ENCODE data around the gene NCCRP1.

Gene NCCRP1

GRCh38 chr19:39164289-39164688 is 32.5 kb upstream of the NCCRP1 start:
- no peak for DNase-seq

- DNase-seq = no peak
Observed at GRCh38 chr19:39165857-39166256, 30.9 kb upstream of the NCCRP1 start.

DNA sequence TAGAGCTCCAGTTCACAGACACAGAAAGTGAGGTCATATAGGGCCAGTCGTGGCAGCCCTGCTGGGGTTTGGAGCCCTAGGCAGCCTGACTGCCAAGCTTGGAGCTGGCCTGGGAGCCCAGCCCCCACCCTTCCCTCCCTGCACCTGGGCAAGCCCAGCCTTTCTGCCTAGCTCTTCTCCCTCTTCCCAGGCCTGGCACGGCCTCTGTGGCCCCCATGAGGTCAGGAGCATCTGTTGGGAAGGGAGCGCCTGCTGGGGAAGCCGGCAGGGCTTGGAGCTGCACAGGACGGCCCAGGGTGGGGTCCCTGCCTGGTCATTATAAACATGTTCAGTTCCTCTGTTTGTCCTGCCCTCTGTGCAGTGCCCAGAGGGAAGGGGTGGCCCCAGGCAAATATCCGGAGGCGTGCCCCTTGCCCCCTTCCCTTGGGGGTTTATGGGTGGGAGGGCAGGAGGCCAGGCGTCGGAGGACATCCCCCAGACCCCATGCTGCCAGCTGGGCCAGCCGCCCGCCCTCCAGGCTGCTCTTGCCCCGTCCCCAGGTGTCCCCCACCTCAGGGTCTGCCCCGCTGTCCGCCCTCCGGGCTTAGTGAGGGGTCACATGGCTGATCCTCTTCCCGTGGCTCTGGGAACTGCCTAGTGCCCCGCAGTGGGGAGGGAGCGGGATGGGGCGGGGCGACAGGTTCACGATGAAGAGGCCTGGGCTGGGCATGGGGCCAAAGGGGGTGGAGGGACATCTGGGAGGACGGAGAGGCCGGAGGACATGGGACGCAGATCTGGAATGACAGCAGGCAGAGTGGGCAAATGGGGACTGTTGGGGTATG is 30.0 kb upstream of the NCCRP1 start:
- DNase-seq = peak in 18 of 56 donors; percentile 6 to 54 (median 16)

DNA sequence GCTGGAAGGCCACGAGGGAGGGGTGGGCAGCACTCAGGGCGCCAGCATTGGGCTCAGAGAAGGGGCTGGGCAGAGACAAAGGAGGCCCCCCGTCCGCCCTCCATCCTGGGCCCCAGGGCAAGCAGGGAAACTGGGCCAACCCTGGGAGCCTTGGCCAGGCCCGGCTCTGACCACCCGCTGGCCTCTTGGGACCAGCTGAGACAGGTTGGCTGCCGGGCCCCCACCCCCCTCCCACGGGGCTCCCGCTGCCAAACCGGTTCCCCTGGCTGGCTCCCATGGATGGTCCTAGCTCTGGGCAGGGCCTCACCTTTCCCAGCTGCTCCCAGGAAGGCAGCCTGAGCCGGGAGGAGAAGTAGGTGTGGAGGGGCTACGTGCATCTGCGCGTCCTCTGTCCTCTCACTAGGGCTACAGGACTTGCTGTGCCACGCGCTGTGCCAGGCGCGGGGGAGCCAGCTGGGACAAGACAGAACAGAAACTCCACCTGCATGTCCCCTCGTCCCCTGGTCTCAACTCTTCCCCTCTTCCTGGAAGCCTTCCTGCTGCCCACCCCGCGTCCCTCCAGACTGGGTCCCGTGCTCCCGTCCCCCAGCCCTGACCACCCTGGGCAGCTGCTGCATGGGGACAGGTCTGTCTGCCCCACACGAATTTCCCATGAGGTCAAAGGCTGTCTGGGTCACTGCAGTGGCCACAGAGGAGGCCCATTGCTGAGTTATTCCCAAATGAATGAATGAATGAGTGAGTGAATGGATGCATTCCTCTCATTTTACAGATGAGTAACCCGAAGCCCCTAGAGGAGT is 29.1 kb upstream of the NCCRP1 start:
- DNase-seq = no peak

DNA sequence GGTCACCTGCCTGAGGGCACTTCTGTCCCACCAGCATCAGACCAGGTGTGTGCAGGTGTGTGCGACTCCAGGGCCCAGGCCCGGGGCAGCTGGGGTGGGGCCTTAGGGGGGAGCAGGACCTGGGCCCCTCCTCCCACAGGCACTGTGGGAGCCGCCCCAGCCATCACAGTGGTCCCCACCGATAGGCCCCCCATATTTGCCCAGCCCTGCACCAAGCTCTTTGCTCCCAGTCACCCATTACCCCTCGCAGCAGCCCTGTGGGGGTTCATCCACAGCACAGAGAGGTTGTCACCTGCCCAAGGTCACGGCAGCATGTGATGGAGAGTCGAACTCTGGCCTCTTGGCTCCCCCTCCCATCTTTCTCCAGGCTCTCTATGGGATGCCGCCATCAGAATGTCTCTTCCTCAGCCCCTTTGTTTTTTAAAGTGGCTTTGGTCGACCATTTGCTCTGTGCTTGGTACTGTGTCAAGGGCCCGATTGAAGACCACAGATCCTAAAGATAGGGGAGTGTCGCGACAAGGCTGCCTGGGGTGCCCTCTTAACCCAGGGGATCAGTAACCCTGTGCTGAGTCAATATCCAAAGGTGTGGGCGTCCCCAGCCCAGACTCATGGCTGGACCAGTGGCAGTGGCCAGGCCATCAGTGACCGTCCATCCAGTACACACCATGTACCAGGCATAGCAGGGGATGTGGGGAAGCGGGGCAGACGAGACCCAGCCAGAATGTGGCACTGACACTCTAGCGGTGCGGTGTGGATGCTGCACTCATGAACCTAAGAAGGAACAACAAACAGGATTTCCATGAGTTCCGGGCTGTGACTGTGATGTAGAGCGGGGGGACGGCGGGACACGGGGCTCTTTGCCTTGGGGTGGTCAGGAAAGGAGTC is 28.3 kb upstream of the NCCRP1 start:
- no peak for DNase-seq

DNA sequence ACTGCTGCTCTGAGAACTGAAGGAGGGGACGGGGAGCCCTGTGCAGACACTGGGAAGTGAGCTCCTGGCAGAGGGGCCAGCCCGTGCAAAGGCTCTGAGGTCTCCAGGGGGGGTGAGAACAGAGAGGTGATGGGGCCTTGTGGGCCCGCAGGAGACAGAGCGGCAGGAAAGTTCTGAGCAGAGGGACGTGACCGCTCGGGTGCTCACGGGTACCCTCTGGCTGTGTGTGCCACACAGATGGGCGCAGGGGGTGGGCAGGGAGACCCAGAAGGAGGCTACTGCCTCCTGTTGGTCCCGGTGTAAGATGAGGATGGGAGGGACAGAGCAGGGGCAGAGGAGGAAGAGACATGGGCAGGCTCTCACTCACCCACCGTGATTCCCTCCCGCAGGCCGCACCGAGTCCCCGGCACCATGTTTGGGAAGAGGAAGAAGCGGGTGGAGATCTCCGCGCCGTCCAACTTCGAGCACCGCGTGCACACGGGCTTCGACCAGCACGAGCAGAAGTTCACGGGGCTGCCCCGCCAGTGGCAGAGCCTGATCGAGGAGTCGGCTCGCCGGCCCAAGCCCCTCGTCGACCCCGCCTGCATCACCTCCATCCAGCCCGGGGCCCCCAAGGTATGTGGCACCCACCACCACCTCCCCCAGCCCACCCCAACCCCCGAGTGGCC is 27.5 kb upstream of the NCCRP1 start:
- no peak for DNase-seq

DNA sequence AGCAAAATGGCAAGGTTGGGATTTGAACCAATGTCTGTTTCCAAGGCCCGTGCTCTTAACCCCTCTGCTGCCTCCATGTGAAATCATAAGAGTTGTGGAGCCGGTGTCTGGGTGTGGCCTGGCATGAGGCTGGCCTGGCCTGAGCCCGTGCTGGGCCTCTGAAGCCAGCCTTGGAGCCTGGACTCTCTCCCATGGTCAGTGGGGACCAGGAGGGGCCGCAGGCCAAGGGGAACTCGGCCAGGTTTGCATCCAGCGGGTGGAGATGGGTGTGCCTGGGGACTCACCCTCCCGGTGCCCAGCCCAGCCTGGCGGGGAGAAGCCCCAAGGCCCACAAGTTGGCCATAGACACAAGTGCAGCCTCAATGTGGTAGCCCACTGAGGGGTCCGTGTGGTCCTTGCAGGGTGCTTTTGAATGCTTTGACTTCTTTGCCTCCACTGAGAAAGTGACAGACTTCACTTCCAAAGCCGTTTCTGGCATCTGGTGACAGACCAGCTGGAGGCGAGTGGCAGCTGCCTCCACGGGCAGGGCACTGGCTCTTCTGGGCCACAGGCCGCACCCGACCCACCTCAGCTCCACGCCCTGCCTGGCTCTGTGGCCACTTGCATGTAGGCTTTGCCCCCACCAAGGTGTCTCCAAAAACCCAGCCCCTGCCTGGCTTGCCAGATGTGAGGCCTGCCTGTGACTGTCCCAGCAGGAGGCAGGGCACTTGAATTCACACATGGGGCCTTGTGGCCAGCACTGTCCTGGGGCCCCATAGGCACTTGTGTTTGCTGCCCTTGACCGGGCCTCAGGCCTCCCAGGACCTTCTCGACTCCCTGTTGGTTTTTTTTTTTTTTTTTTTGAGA is 26.2 kb upstream of the NCCRP1 start:
- no peak for DNase-seq

DNA sequence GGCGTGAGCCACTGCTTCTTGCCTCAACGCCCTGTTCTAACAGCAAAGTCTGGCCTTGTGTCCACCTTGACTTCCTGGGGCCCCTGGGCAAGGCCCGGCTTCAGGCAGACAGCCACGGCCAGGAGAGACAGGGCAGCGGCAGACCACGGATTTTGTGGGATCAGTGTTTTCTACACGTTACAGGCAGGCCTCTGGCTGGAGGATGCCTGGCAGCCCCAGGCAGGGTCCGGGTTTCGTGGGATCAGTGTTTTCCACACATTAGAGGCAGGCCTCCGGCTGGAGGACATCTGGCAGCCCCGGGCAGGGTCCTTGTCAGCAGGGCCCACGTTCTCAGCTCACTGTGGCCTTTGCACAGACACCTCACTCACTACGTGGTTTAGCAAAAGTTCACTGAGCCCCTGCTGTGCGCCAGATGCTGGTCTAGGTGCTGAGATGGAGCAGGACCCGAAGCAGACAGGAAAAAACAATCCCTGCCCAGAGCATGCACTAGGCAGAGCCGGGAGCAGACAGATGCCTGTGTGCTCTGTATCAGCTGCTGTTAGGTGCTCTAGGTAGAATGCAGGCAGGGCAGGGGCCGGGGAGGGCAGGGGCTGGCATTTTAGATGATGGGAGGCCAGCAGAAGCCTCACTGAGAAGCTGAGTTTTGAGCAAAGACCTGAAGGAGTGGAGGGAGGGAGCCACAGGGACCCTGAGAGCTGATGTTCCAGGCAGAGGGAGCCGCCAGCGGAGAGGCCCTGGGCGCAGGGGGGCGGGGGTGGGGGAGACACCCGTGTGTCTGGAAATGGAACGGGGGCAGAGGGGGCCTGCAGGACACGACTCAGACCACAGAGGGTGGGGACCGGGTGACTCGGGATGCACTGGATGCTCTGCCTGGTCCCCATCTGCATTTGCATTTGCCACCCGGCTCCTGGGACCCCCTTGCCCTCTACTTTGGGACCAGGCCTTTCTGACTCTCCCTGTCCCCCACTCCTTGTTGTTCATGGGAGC is 25.0 kb upstream of the NCCRP1 start:
- no peak for DNase-seq

- no peak for DNase-seq
Observed at GRCh38 chr19:39172700-39173501, 23.9 kb upstream of the NCCRP1 start.

- DNase-seq = no peak
Observed at GRCh38 chr19:39173502-39173991, 23.2 kb upstream of the NCCRP1 start.

- DNase-seq = no peak
Observed at GRCh38 chr19:39174142-39174541, 22.6 kb upstream of the NCCRP1 start.

GRCh38 chr19:39174558-39175544 is 21.9 kb upstream of the NCCRP1 start:
- DNase-seq = no peak

GRCh38 chr19:39175564-39175963 is 21.2 kb upstream of the NCCRP1 start:
- DNase-seq = no peak

DNA sequence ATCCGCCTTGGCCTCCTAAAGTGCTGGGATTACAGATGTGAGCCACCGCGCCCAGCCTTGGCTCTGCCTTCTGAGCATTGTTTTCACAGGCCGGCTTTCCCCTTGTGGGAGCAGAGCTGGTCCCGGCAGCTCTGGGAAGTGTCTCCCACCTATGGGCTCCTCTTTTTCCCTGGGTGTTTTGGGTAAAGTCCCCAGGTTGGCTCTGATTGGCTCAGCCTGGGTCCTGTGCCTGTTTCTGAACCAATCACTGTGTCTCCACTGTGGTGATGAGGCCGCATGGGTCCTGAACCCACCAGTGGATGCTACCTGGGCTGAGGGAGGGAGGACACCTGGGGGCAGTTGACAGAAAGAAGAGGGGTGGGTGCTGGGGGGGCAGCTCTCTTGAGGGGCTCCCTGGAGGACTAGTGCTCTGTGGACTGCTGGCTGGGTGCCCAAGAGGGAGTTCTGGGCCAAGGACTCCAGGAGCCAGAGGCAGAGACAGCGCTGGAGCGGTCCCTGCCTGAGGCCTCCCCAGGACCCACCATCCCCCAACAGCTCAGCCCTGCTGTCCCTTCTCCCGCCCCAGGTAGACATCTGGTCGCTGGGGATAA is 19.6 kb upstream of the NCCRP1 start:
- peak in 1 of 56 donors; percentile 3 for DNase-seq

- no peak for DNase-seq
Observed at GRCh38 chr19:39177736-39178135, 19.0 kb upstream of the NCCRP1 start.

Data from nucleus accumbens (tissue), 56 donors.